Measurements from ENCODE around the gene MAP7D3. TPM values are rescaled to one million over a fixed set of nuclear protein-coding genes. Genes with fewer than 3 reads are reported as not detected.

The MAP7D3 gene
- polyA plus RNA-seq, 1 donor from 2014 or later: 0.68 TPM

DNA sequence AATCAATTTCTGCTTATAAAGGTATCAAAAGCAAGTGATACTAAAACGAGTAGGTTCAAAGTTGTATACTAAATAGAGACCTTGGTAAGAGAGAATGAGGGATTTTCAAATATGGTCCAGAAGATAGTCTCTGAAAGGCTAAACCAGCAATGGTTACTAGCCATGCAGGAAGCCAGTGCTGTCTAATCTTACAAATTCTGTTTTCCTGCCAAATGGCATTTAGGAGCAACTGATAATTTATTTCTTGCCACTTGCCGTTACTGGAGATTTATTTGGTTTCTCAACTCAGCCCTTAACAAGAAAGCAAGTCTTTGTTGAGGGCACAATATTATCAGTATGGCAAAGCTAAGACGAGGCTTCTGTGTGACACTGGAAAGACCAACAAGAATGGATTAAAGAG lies 47.2 kb downstream of the MAP7D3 start:
- Histone ChIP-seq H3K9ac (ENCODE audit: low read length) (no peak overlapping the region), H3K4me3 (ENCODE audit: low read length) (no peak overlapping the region), H3K27me3 (ENCODE audit: insufficient read depth, low read depth, low read length) (no peaks in the 10 kb centered on the region), H3K27ac (ENCODE audit: low read length) (no peak overlapping the region), H3K79me2 (replicated peaks; ENCODE audit: insufficient read depth, low read length) (no peaks in the 10 kb centered on the region), H3K4me2 (ENCODE audit: low read length) (no peak overlapping the region), H4K20me1 (ENCODE audit: insufficient read depth) (no peaks in the 10 kb centered on the region), H3K9me2 (ENCODE audit: insufficient read depth, low read length) (no peaks in the 10 kb centered on the region), H2AFZ (ENCODE audit: low read depth, low read length) (no peak overlapping the region), H3K9me3 (ENCODE audit: low read length) (no peaks in the 10 kb centered on the region), H3F3A (ENCODE audit: insufficient read depth, low read length, poor library complexity, severe bottlenecking) (no peaks in the 10 kb centered on the region), H3K36me3 (ENCODE audit: insufficient read depth, low read length) (no peaks in the 10 kb centered on the region)
- no peak for TF ChIP-seq EP300 (conservative IDR thresholded peaks at IDR 0.05; ENCODE audit: poor library complexity, severe bottlenecking)
- TF ChIP-seq EZH2 (IDR thresholded peaks at IDR 0.05; ENCODE audit: borderline replicate concordance, insufficient read depth, low read length, poor library complexity, severe bottlenecking): no peak
- TF ChIP-seq TAF1 (IDR thresholded peaks at IDR 0.05; ENCODE audit: low read depth): no peak
- TF ChIP-seq, protein P1, sequence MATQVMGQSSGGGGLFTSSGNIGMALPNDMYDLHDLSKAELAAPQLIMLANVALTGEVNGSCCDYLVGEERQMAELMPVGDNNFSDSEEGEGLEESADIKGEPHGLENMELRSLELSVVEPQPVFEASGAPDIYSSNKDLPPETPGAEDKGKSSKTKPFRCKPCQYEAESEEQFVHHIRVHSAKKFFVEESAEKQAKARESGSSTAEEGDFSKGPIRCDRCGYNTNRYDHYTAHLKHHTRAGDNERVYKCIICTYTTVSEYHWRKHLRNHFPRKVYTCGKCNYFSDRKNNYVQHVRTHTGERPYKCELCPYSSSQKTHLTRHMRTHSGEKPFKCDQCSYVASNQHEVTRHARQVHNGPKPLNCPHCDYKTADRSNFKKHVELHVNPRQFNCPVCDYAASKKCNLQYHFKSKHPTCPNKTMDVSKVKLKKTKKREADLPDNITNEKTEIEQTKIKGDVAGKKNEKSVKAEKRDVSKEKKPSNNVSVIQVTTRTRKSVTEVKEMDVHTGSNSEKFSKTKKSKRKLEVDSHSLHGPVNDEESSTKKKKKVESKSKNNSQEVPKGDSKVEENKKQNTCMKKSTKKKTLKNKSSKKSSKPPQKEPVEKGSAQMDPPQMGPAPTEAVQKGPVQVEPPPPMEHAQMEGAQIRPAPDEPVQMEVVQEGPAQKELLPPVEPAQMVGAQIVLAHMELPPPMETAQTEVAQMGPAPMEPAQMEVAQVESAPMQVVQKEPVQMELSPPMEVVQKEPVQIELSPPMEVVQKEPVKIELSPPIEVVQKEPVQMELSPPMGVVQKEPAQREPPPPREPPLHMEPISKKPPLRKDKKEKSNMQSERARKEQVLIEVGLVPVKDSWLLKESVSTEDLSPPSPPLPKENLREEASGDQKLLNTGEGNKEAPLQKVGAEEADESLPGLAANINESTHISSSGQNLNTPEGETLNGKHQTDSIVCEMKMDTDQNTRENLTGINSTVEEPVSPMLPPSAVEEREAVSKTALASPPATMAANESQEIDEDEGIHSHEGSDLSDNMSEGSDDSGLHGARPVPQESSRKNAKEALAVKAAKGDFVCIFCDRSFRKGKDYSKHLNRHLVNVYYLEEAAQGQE (IDR thresholded peaks at IDR 0.05; ENCODE audit: borderline replicate concordance): no peak
- TF ChIP-seq, protein P2, sequence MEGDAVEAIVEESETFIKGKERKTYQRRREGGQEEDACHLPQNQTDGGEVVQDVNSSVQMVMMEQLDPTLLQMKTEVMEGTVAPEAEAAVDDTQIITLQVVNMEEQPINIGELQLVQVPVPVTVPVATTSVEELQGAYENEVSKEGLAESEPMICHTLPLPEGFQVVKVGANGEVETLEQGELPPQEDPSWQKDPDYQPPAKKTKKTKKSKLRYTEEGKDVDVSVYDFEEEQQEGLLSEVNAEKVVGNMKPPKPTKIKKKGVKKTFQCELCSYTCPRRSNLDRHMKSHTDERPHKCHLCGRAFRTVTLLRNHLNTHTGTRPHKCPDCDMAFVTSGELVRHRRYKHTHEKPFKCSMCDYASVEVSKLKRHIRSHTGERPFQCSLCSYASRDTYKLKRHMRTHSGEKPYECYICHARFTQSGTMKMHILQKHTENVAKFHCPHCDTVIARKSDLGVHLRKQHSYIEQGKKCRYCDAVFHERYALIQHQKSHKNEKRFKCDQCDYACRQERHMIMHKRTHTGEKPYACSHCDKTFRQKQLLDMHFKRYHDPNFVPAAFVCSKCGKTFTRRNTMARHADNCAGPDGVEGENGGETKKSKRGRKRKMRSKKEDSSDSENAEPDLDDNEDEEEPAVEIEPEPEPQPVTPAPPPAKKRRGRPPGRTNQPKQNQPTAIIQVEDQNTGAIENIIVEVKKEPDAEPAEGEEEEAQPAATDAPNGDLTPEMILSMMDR (IDR thresholded peaks at IDR 0.05; ENCODE audit: poor library complexity, severe bottlenecking): no peak
- no peak for TF ChIP-seq SMC3 (conservative IDR thresholded peaks at IDR 0.05; ENCODE audit: poor library complexity)
- no peak for TF ChIP-seq RAD21 (conservative IDR thresholded peaks at IDR 0.05)
- TF ChIP-seq MXI1 (conservative IDR thresholded peaks at IDR 0.05; ENCODE audit: poor library complexity, severe bottlenecking): no peak
- TF ChIP-seq POLR2AphosphoS5 (IDR thresholded peaks at IDR 0.05): no peak

DNA sequence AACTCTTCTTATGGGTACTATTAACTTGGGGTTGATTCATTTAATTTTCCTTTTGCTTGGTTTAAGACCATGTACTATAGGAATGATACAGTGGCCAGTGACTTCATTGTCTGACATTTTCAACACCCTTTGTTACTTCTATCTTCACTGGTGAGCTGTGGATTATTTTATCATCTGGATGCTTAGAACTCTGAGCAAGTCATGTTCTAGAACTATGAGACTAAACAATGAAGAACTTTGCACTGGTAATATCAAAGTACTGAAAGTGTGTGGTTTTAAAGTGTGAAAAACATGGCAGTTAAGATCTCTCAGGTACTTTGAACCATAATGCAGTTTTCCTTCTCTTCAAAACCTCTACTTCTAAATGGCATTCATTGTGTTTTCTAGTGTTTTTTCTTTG lies 47.8 kb downstream of the MAP7D3 start:
- Histone ChIP-seq H3K27me3 (ENCODE audit: insufficient read depth, low read depth, low read length) (no peaks in the 10 kb centered on the region), H2AFZ (ENCODE audit: low read depth, low read length) (no peak overlapping the region), H3K27ac (ENCODE audit: low read length) (no peak overlapping the region), H3F3A (ENCODE audit: insufficient read depth, low read length, poor library complexity, severe bottlenecking) (no peaks in the 10 kb centered on the region), H3K79me2 (replicated peaks; ENCODE audit: insufficient read depth, low read length) (no peaks in the 10 kb centered on the region), H3K4me3 (ENCODE audit: low read length) (no peak overlapping the region), H3K9me3 (ENCODE audit: low read length) (no peaks in the 10 kb centered on the region), H3K36me3 (ENCODE audit: insufficient read depth, low read length) (no peaks in the 10 kb centered on the region), H3K9ac (ENCODE audit: low read length) (no peak overlapping the region), H3K4me2 (ENCODE audit: low read length) (no peak overlapping the region), H3K9me2 (ENCODE audit: insufficient read depth, low read length) (no peaks in the 10 kb centered on the region), H4K20me1 (ENCODE audit: insufficient read depth) (no peaks in the 10 kb centered on the region)
- TF ChIP-seq, protein P1 (IDR thresholded peaks at IDR 0.05; ENCODE audit: borderline replicate concordance): no peak
- no peak for TF ChIP-seq SMC3 (conservative IDR thresholded peaks at IDR 0.05; ENCODE audit: poor library complexity)
- TF ChIP-seq MXI1 (conservative IDR thresholded peaks at IDR 0.05; ENCODE audit: poor library complexity, severe bottlenecking): no peak
- TF ChIP-seq EZH2 (IDR thresholded peaks at IDR 0.05; ENCODE audit: borderline replicate concordance, insufficient read depth, low read length, poor library complexity, severe bottlenecking): no peak
- TF ChIP-seq EP300 (conservative IDR thresholded peaks at IDR 0.05; ENCODE audit: poor library complexity, severe bottlenecking): no peak
- TF ChIP-seq, protein P2 (IDR thresholded peaks at IDR 0.05; ENCODE audit: poor library complexity, severe bottlenecking): no peak
- no peak for TF ChIP-seq POLR2AphosphoS5 (IDR thresholded peaks at IDR 0.05)
- TF ChIP-seq TAF1 (IDR thresholded peaks at IDR 0.05; ENCODE audit: low read depth): no peak
- no peak for TF ChIP-seq RAD21 (conservative IDR thresholded peaks at IDR 0.05)

Data from neural cell (in vitro differentiated cells).